Type B pancreatic cell (in vitro differentiated cells): ENCODE measurements around the gene MXI1. TPM values are rescaled to one million over a fixed set of nuclear protein-coding genes. Genes with fewer than 3 reads are reported as not detected.

Experiments used
- DNase-seq: peaks from one replicate; pipeline ENCODE4 v3.0.0; 2021; ENCODE audit warnings: mixed read lengths; ENCODE audit not compliant: unreplicated experiment; ENCODE audit errors: extremely low spot score
- H3K27ac Mint-ChIP-seq: 2 replicates; pipeline ENCODE4 v1.8.0; 2021; ENCODE audit warnings: mild to moderate bottlenecking, mixed read lengths
- H3K27me3 Mint-ChIP-seq: 2 replicates; pipeline ENCODE4 v1.8.0; 2021; ENCODE audit warnings: mixed read lengths
- H3K36me3 Mint-ChIP-seq: 2 replicates; pipeline ENCODE4 v1.8.0; 2021; ENCODE audit warnings: mixed read lengths
- H3K4me1 Mint-ChIP-seq: one replicate; pipeline ENCODE4 v1.8.0; 2021; ENCODE audit warnings: mixed read lengths; ENCODE audit not compliant: unreplicated experiment
- H3K4me3 Mint-ChIP-seq: 2 replicates; pipeline ENCODE4 v1.8.0; 2021; ENCODE audit warnings: mild to moderate bottlenecking, mixed read lengths
- H3K9me3 Mint-ChIP-seq: 2 replicates; pipeline ENCODE4 v1.8.0; 2021; ENCODE audit warnings: mixed read lengths
- total RNA-seq: library from RNA; stranded (reverse); gene quantifications from 2 replicates; pipeline ENCODE4 v1.2.1, GENCODE V29; 2021; ENCODE audit warnings: low replicate concordance
- TF ChIP-seq, protein P1 (sequence below): fragments of 200-600 bp; sonication (generic); conservative IDR thresholded peaks from 2 replicates; pipeline ENCODE4 v1.5.0; 2021; ENCODE audit warnings: antibody characterized with exemption, mild to moderate bottlenecking

MXI1 gene
- total RNA-seq, 1 donor from 2014 or later = 34.7 TPM

DNA sequence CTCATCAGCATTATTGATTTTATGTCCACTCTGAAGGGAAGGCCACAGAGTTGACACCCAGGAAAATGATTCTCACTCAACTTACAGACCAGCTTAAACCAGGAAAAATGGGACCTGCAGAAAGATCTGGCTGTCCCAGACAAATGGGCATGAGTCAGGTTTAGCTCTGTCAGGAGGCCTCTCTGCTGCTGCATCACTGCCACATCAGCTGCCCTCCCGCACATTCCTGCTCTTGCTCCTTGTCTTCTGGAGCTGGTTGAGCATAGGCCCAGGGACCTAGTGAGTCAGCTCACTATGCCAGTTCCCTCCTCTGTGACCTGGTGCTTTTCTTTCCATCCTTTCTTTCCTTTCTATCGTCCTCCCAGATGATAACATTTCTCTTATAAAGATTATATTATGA, 116.1 kb downstream of the MXI1 start:
- no peaks in the 10 kb centered on the region for H3K4me1 Mint-ChIP-seq
- DNase-seq = no peak
- H3K36me3 Mint-ChIP-seq = no peaks in the 10 kb centered on the region
- TF ChIP-seq, protein P1, sequence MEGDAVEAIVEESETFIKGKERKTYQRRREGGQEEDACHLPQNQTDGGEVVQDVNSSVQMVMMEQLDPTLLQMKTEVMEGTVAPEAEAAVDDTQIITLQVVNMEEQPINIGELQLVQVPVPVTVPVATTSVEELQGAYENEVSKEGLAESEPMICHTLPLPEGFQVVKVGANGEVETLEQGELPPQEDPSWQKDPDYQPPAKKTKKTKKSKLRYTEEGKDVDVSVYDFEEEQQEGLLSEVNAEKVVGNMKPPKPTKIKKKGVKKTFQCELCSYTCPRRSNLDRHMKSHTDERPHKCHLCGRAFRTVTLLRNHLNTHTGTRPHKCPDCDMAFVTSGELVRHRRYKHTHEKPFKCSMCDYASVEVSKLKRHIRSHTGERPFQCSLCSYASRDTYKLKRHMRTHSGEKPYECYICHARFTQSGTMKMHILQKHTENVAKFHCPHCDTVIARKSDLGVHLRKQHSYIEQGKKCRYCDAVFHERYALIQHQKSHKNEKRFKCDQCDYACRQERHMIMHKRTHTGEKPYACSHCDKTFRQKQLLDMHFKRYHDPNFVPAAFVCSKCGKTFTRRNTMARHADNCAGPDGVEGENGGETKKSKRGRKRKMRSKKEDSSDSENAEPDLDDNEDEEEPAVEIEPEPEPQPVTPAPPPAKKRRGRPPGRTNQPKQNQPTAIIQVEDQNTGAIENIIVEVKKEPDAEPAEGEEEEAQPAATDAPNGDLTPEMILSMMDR = no peak
- H3K4me3 Mint-ChIP-seq = no peak overlapping the region
- peaks cover 5% of the 10 kb centered on the region for H3K9me3 Mint-ChIP-seq
- H3K27me3 Mint-ChIP-seq = no peaks in the 10 kb centered on the region
- H3K27ac Mint-ChIP-seq = no peak overlapping the region

DNA sequence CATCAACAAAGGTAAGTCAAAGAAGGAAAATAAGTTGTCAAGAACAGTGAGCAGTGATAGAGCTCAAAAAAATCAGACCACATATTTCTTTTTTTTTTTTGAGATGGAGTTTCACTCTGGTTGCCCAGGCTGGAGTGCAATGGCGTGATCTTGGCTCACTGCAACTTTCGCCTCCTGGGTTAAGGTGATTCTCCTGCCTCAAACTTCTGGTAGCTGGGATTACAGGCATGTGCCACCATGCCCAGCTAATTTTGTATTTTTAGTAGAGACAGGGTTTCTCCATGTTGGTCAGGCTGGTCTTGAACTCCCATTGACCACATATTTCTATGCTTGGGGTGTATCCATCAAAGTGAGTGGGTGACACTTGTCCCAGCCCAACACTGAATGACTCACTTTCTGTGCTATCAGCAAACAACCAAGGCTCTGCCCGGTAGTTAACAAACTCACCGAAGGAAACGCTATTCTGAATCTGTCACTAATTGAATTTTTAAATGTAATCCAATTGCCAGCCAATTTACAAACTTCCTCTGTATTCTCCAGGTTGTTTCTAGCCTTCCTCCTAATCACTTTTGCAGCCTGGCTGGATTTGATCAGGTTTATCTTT, 116.9 kb downstream of the MXI1 start:
- H3K4me3 Mint-ChIP-seq = no peak overlapping the region
- no peak overlapping the region for H3K27ac Mint-ChIP-seq
- no peak for DNase-seq

DNA sequence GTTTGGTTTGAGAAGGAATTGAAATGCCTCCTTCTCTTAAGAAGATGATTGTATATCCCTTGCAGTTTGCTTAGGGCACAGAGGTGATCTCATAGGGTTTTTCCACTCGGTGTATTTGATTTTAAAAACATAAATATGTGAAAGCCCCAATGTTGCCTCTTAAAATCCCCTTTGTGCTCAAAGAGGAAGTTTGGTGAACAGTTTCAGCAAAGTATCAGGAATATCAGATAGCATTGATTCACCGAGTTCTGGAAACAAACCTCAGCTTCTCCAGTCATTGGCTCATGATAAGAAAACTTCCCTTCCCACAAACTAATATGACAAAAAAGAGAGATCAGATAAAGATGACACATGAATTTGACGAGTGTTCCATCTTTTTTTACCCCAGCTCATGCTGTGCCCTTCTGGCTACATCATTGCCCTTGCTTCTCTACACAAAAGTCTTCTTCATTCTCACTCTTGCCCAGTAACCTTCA, 117.4 kb downstream of the MXI1 start:
- Mint-ChIP-seq H3K9me3 (peaks cover 5% of the 10 kb centered on the region), H3K36me3 (no peaks in the 10 kb centered on the region), H3K27me3 (no peaks in the 10 kb centered on the region), H3K4me1 (no peaks in the 10 kb centered on the region), H3K4me3 (no peak overlapping the region), H3K27ac (no peak overlapping the region)
- DNase-seq = no peak
- TF ChIP-seq, protein P1 = no peak

More for the DNA sequence above, 116.9 kb downstream of the MXI1 start:
- Mint-ChIP-seq H3K4me1 (no peaks in the 10 kb centered on the region), H3K36me3 (no peaks in the 10 kb centered on the region), H3K9me3 (peaks cover 5% of the 10 kb centered on the region), H3K27me3 (no peaks in the 10 kb centered on the region)
- TF ChIP-seq, protein P1 = no peak

DNA sequence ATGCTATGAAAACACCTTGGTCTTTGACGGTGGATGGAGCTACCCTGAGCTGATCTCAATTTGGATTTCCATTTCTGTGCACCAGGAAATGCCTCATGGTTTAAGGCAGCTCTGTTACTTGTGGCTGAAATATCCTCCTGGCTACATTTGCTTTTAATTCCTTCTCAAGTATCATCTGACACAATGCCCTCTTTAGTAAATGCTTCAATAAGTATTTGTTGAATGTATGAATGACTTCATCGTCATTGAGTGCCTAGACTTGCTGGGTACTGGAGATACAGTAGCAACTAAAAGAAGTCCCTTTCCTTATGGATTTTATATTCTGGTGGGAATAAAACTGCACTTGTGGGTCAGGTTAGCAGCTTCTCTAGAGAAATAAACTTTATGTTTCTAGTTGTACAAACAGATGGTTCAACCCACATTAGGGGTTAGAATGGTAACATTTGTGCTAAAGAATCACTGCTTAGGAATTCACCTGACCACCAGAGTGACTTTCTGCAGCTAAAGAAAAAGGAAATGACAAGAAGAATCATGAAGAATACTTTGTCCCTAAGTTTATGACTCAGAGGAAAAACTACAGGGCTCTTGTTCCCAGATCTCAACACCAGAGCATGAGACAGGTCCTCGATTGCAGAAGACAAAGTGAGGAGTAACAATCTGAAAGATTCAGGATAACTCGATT, 119.1 kb downstream of the MXI1 start:
- no peak for DNase-seq
- peaks cover 5% of the 10 kb centered on the region for H3K9me3 Mint-ChIP-seq
- TF ChIP-seq, protein P1 = no peak

DNA sequence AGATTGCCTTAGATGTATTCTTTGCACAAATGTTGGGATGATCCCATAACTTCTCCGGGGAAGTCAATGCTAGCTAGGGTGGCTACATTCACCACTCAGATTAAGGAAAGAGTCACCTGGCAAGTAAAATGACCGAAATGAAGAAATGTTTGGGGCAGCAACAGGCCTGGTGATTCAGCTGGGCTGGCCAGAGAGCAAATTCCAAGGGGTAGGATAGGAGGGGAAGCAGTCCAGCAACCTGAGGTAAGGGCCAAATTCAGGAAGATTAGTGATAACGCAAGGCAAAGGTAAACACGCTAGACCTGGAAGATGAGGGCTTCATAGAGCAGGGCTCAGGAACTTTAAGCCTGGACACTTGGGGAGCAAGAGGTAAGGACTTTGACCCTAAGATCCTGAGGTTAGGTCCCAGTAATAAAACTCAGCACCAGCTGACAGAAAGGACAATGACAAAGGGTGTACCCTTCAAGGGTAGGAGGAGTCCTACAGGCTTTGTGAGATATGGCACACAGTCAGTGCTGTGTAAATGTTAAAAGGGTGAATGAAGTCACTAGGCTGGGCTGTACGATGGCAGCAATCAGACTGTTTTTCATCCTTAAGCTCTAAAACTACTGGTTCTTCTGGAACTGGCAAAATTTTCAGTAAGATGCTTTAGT, 120.0 kb downstream of the MXI1 start:
- H3K27ac Mint-ChIP-seq = no peak overlapping the region
- H3K27me3 Mint-ChIP-seq = no peaks in the 10 kb centered on the region
- TF ChIP-seq, protein P1 = no peak
- DNase-seq = no peak
- H3K4me3 Mint-ChIP-seq = no peak overlapping the region
- H3K4me1 Mint-ChIP-seq = no peaks in the 10 kb centered on the region
- peaks cover 5% of the 10 kb centered on the region for H3K9me3 Mint-ChIP-seq
- H3K36me3 Mint-ChIP-seq = no peaks in the 10 kb centered on the region

More for the DNA sequence above, 119.1 kb downstream of the MXI1 start:
- H3K4me1 Mint-ChIP-seq = no peaks in the 10 kb centered on the region
- no peaks in the 10 kb centered on the region for H3K27me3 Mint-ChIP-seq
- H3K36me3 Mint-ChIP-seq = no peaks in the 10 kb centered on the region
- H3K27ac Mint-ChIP-seq = no peak overlapping the region
- no peak overlapping the region for H3K4me3 Mint-ChIP-seq
